GM10266 (cell line): ENCODE results near the gene PERCC1.

Source experiments
- DNase-seq: peaks from one replicate; pipeline ENCODE4 v3.0.0; 2012; ENCODE audit errors: extremely low spot score
- TF ChIP-seq, protein P1 (sequence below): IDR thresholded peaks from 2 replicates; pipeline ENCODE4 v1.5.1; 2012; ENCODE audit warnings: mild to moderate bottlenecking, low read depth; ENCODE audit not compliant: control insufficient read depth, insufficient read depth; ENCODE audit errors: missing control alignments

Gene PERCC1

DNA sequence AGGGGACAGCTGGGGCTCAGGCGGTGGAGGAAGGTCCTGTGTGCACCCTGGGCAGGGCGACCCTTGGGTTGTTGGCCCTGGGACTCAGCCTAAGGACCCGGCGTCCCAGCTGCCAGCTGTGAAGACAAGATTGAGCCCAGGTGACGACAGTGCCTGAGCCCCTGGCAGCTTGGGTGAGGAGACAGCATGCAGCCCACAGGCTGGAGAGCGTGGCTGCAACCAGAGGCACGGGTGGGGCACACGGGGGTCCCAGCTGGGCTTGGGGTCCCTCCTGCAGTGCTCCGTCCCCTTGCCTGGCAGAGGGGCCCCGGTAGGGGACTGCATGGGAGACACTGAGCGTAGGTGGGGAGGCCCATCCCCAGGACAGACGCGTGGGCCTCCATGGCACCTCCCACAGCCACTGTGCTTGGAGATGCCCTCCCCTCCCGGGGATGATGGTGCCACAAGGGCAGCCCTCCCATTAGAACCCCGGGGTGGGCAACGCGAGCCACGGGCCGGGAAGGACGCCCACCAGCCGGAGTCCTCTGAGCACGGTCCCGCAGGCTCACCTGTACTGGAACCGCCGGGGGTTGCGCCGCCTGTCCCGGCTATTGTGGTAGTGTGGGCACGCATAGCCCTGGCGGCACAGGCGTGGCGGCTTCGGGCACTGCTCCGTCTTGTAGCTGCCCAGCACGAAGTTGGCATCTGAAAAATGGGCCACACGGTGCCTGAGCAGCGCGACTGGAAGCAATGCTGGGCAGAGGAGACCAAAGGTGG is 31.9 kb upstream of the PERCC1 start:
- no peak for DNase-seq
- TF ChIP-seq, protein P1, sequence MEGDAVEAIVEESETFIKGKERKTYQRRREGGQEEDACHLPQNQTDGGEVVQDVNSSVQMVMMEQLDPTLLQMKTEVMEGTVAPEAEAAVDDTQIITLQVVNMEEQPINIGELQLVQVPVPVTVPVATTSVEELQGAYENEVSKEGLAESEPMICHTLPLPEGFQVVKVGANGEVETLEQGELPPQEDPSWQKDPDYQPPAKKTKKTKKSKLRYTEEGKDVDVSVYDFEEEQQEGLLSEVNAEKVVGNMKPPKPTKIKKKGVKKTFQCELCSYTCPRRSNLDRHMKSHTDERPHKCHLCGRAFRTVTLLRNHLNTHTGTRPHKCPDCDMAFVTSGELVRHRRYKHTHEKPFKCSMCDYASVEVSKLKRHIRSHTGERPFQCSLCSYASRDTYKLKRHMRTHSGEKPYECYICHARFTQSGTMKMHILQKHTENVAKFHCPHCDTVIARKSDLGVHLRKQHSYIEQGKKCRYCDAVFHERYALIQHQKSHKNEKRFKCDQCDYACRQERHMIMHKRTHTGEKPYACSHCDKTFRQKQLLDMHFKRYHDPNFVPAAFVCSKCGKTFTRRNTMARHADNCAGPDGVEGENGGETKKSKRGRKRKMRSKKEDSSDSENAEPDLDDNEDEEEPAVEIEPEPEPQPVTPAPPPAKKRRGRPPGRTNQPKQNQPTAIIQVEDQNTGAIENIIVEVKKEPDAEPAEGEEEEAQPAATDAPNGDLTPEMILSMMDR, result no peak

DNA sequence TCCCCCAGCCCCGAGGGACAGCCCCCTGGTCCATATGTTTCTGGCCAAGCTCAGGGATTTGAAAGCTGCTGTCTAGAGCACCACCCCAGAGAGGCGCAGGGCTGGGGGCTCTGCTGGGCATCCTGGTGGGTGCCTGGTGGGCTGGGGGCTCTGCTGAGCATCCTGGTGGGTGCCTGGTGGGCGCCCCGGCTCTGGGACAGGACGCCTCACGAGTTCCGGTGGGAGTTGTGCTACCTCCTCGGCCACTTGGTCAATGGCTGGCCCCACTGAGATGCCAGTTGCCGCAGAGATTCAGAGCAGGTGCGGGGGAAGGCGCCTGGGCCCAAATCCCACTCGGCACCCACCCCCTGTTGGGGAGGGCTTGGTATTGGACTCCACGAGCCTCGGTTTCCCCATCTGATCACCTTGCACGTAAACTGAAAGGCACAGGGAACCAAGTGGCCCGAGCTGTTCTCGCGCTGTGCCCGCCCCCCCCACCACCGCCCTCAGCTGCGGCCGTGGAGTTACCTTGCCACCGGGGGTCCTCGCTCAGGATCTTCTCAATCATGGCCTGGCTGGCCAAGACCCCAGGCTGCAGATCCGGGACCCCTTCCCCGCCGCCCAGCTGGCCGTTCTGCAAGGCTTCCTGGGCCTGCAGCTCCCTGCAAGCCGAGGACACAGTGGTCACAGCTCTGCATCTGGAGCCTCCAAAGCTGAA is 29.7 kb upstream of the PERCC1 start:
- no peak for DNase-seq
- TF ChIP-seq, protein P1, result no peak

DNA sequence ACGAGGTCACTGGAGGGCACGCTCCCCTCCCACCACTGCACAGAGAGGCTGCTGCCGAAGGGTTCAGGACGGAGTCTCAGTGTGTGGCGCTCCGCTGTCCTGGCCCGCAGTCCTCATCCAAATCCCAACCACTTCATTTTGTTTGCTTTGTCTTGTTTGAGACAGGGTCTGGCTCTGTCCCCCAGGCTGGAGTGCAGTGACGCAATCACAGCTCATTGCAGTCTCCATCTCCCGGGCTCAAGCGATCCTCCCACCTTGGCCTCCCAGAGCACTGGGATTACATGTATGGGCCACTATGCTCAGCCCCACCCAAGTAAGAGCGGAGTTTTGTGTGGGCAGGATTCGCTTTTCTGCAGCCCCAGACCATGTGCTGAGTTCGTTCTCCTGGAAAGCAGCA is 29.1 kb upstream of the PERCC1 start:
- DNase-seq, result no peak
- TF ChIP-seq, protein P1, result no peak

DNA sequence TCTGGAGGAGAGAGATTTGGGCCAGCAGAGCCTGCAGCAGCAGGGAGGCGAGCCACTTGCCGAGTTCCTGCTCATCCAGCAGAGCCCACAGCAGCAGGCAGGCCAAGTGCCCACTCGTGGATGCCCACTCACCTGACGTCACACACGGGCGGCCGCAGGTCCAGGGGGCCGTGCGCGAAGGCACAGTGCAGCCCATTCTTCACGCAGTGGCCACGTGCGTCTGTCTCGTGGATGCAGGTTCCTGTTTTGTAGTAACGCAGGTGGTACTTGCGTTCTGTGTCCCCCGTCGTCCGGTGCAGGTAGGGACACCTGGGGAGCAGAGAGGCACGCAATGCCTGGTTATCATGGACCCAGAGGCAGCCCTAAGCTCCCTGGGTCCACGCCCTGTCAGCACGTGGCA is 27.8 kb upstream of the PERCC1 start:
- no peak for DNase-seq

DNA sequence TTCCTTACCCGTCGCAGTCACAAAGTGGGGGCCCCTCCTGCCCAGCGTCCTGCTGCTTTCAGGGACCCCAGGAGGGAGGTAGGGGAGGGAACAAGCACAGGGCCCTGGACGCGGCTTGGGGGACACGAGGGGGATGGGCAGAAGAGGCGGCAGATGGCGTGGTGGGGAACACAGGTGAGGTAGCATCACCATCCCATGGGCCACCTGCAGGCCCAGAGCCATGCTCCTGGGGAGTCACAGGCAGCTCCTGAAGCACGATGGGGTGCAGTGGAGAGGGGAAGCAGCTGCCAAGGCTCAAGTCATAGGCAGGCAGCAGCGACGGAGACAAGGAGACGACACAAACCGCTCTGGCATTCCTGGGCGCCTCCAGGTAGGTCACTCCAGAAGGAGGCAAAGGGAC is 27.1 kb upstream of the PERCC1 start:
- TF ChIP-seq, protein P1, result no peak
- no peak for DNase-seq

More for the DNA sequence above, 27.8 kb upstream of the PERCC1 start:
- TF ChIP-seq, protein P1, result no peak

DNA sequence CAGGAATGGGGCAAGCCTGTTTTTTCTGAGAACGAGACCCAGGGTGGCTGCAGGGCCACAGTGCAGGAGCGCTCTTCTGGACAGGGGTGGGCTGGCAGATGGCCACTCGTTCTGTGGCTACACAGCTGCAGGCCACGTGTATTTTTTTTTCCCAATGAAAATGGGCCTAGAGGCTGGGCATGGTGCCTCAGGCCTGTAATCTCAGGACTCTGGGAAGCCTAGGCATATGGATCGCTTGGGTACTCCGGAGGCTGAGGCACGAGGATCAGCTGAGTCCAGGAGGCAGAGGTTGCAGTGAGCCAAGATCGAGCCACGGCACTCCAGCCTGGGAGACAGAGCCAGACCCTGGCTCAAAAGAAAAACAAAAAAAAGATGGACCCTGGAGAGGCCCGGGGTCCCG is 23.1 kb upstream of the PERCC1 start:
- TF ChIP-seq, protein P1, result no peak
- DNase-seq, result no peak
